IMR-90 (cell line): ENCODE measurements around the gene SLC4A4. TPM values are rescaled to one million over a fixed set of nuclear protein-coding genes. Genes with fewer than 3 reads are reported as not detected.

Experiments used
- ATAC-seq: fragments of 200-7000 bp; cut with Tn5 transposase; 2 replicates; pipeline ENCODE4 v1.9.1; 2020; ENCODE audit warnings: low read depth, mild to moderate bottlenecking, moderate library complexity
- BruUV-seq: library from RNA; stranded (reverse); fragments of 400-500 nt; replicated peaks from 2 replicates; lab custom pipeline; 2021; lab: Mats Ljungman, UMichigan
- CTCF ChIA-PET: fragments of 300-600 bp; formaldehyde crosslinking; extraction: SDS; loops from one replicate; lab custom pipeline; 2021; ENCODE audit warnings: antibody characterized with exemption; lab: Yijun Ruan, JAX
- POLR2A ChIA-PET: fragments of 300-600 bp; sonication (Branson Sonifier 250); formaldehyde crosslinking; loops from one replicate; lab custom pipeline; 2022; ENCODE audit warnings: antibody characterized with exemption; ENCODE audit not compliant: unreplicated experiment; lab: Charles Lee
- DNase-seq: peaks from one replicate; pipeline ENCODE4 v3.0.0; 2013
- H2AFZ ChIP-seq: replicated peaks from 2 replicates; pipeline ENCODE3; 2013; ENCODE audit warnings: low read length, mild to moderate bottlenecking; ENCODE audit not compliant: poor library complexity
- H2AK5ac ChIP-seq: 2 replicates; pipeline ENCODE4 v1.6.1; 2013; ENCODE audit warnings: low read depth, low read length, inconsistent platforms
- H2AK9ac ChIP-seq: replicated peaks from 2 replicates; pipeline ENCODE3; 2013; ENCODE audit warnings: mild to moderate bottlenecking, low read depth, low read length, moderate library complexity; ENCODE audit not compliant: poor library complexity
- H2BK120ac ChIP-seq: 2 replicates; pipeline ENCODE4 v1.6.1; 2013; ENCODE audit warnings: low read depth, low read length, inconsistent platforms
- H2BK15ac ChIP-seq: 3 replicates; pipeline ENCODE4 v1.6.1; 2013; ENCODE audit warnings: low read depth, low read length, inconsistent platforms
- H2BK20ac ChIP-seq: 2 replicates; pipeline ENCODE4 v1.6.1; 2013; ENCODE audit warnings: low read depth, mild to moderate bottlenecking, inconsistent platforms, low read length, moderate library complexity
- H2BK5ac ChIP-seq: 2 replicates; pipeline ENCODE4 v1.6.1; 2013; ENCODE audit warnings: mild to moderate bottlenecking, low read depth, low read length, inconsistent platforms; ENCODE audit not compliant: poor library complexity, severe bottlenecking
- H3K14ac ChIP-seq: replicated peaks from 2 replicates; pipeline ENCODE4 v1.6.1; 2013; ENCODE audit warnings: low read depth, low read length, inconsistent platforms
- H3K18ac ChIP-seq: 2 replicates; pipeline ENCODE4 v1.6.1; 2013; ENCODE audit warnings: low read depth, low read length, control low read depth
- H3K23ac ChIP-seq: 2 replicates; pipeline ENCODE4 v1.6.1; 2013; ENCODE audit warnings: low read depth, low read length, inconsistent platforms
- H3K27ac ChIP-seq: 2 replicates; pipeline ENCODE4 v1.5.1; 2013; ENCODE audit warnings: mild to moderate bottlenecking, control low read depth, low read length; ENCODE audit not compliant: insufficient read depth
- H3K27me3 ChIP-seq: 2 replicates; pipeline ENCODE4 v1.6.1; 2013; ENCODE audit warnings: low read length; ENCODE audit not compliant: control insufficient read depth, insufficient read depth
- H3K36me3 ChIP-seq: 2 replicates; pipeline ENCODE4 v1.6.1; 2013; ENCODE audit warnings: low read length, mixed read lengths; ENCODE audit not compliant: control insufficient read depth, insufficient read depth
- H3K4ac ChIP-seq: 2 replicates; pipeline ENCODE4 v1.6.1; 2013; ENCODE audit warnings: low read depth, low read length, inconsistent platforms
- H3K4me1 ChIP-seq: 2 replicates; pipeline ENCODE4 v1.6.1; 2013; ENCODE audit warnings: low read length, mixed read lengths; ENCODE audit not compliant: control insufficient read depth, insufficient read depth
- H3K4me2 ChIP-seq: 2 replicates; pipeline ENCODE4 v1.6.1; 2013; ENCODE audit warnings: low read depth, mild to moderate bottlenecking, control low read depth, low read length, moderate library complexity
- H3K4me3 ChIP-seq: 2 replicates; pipeline ENCODE4 v1.5.1; 2013; ENCODE audit warnings: low read depth, mild to moderate bottlenecking, control low read depth, low read length, moderate library complexity; ENCODE audit not compliant: insufficient read depth
- H3K56ac ChIP-seq: 2 replicates; pipeline ENCODE4 v1.6.1; 2013; ENCODE audit warnings: low read length, inconsistent platforms; ENCODE audit not compliant: insufficient read depth; ENCODE audit errors: extremely low read depth
- H3K79me1 ChIP-seq, 2 experiments: 2 replicates each; pipeline ENCODE4 v1.6.1; 2013; ENCODE audit warnings: low read length in 2 of 2, inconsistent platforms in 1 of 2, low read depth in 1 of 2
- H3K9ac ChIP-seq: 2 replicates; pipeline ENCODE4 v1.6.1; 2013; ENCODE audit warnings: low read depth, low read length, control low read depth
- H3K9me1 ChIP-seq: 2 replicates; pipeline ENCODE4 v1.6.1; 2013; ENCODE audit warnings: low read length, inconsistent platforms; ENCODE audit not compliant: insufficient read depth
- H3K9me3 ChIP-seq: 2 replicates; pipeline ENCODE4 v1.6.1; 2013; ENCODE audit warnings: low read length; ENCODE audit not compliant: control insufficient read depth, insufficient read depth
- H4K20me1 ChIP-seq: 2 replicates; pipeline ENCODE4 v1.6.1; 2013; ENCODE audit warnings: low read length, inconsistent platforms; ENCODE audit not compliant: insufficient read depth
- H4K5ac ChIP-seq: 2 replicates; pipeline ENCODE4 v1.6.1; 2013; ENCODE audit warnings: mild to moderate bottlenecking, low read depth, low read length, control low read depth
- H4K8ac ChIP-seq, 2 experiments: 2 replicates each; pipeline ENCODE4 v1.6.1; 2013; ENCODE audit warnings: low read depth in 2 of 2, low read length in 2 of 2, control low read depth in 1 of 2, inconsistent platforms in 1 of 2
- H4K91ac ChIP-seq: 2 replicates; pipeline ENCODE4 v1.6.1; 2013; ENCODE audit warnings: low read depth, low read length, inconsistent platforms; ENCODE audit not compliant: insufficient read depth
- NFE2L2 ChIP-seq: fragments of 150-350 bp; IDR thresholded peaks from 2 replicates; pipeline ENCODE4 v1.6.1; 2016; ENCODE audit warnings: low read depth, mild to moderate bottlenecking, low read length
- RFX5 ChIP-seq: IDR thresholded peaks from 2 replicates; pipeline ENCODE4 v1.8.0; 2012; ENCODE audit warnings: low read depth, mild to moderate bottlenecking, low read length, moderate library complexity
- dilution Hi-C: fragments of 300-500 bp; cut with HindIII; formaldehyde crosslinking; loops from one replicate; pipeline ENCODE4 v1.14.3; 2018; ENCODE audit warnings: low sequenced_read_pairs; ENCODE audit not compliant: unreplicated experiment
- in situ Hi-C: fragments of 300-500 bp; cut with MboI; formaldehyde crosslinking; loops from 3 replicates; pipeline ENCODE4 v1.14.3; 2019; ENCODE audit warnings: low sequenced_read_pairs, inconsistent platforms, mixed read lengths
- intact Hi-C: fragments of 100-400 bp; cut with micrococcal nuclease; formaldehyde crosslinking; loops from 2 replicates; pipeline ENCODE4 v1.10.0; 2022
- polyA plus RNA-seq, 3 experiments: library from polyadenylated mRNA; depleted of rRNA; stranded (reverse); fragments of >200 nt; gene quantifications; 2 replicates each; pipeline ENCODE4 v1.2.3, GENCODE V29; 2012; ENCODE audit warnings: low replicate concordance in 1 of 3
- total RNA-seq: library from RNA; depleted of rRNA; stranded (reverse); fragments of >200 nt; gene quantifications from 2 replicates; pipeline ENCODE4 v1.2.3, GENCODE V29; 2012

The SLC4A4 gene
- total and polyA plus RNA-seq, 2 of the 4 experiments (the other 2 are of a cell fraction): 5.6 to 16.8 TPM

DNA sequence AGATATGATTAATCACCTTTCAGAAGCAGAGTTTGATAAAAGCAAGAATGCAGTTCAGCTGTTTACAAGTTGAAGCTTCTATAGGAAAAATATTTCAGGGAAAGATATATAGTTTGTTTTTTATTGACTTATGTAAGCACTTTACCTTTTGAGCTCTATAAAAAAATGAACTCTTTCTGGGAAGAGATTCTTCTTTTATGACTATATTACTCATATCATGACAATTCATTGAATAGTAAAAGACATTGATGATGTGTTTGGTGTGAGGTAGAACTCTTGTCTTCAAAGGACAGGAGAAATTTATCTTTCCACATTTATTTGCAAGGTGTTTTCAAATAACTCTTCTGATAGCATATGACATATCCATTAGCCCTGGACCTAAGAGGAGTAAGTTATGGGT lies 156.6 kb downstream of the SLC4A4 start:
- Histone ChIP-seq H3K18ac (no peak overlapping the region), H3K4ac (no peak overlapping the region), H3K23ac (no peak overlapping the region), H4K91ac (no peak overlapping the region), H3K79me1 (peaks cover 0 to 13% of the 10 kb centered on the region in 2 experiments; a peak in 1 of 4 replicates), H3K4me1 (peaks cover 3% of the 10 kb centered on the region; the same call in 1 of the 2 replicates), H3K14ac (no peak overlapping the region), H3K4me2 (no peak overlapping the region), H3K27me3 (no peaks in the 10 kb centered on the region), H3K4me3 (no peak overlapping the region), H4K20me1 (no peaks in the 10 kb centered on the region), H2BK20ac (no peak overlapping the region), H3K56ac (no peak overlapping the region), H4K8ac (no peak overlapping the region), H3K9me1 (no peaks in the 10 kb centered on the region; the same call in none of the 2 replicates), H2BK120ac (no peak overlapping the region), H2BK15ac (no peak overlapping the region), H2AFZ (no peak overlapping the region), H2AK9ac (no peak overlapping the region), H3K9me3 (no peaks in the 10 kb centered on the region), H3K27ac (no peak overlapping the region), H3K9ac (no peak overlapping the region), H4K5ac (no peak overlapping the region), H3K36me3 (peaks cover 10% of the 10 kb centered on the region), H2AK5ac (no peak overlapping the region), H2BK5ac (no peak overlapping the region)
- intact Hi-C loops (no loop called here), in situ Hi-C loops (no loop called here), dilution Hi-C loops (no loop called here)
- no peak for ATAC-seq
- no peak for TF ChIP-seq NFE2L2
- TF ChIP-seq RFX5: no peak
- BruUV-seq: no TSS peak
- ChIA-PET CTCF (no interaction called here), POLR2A (no interaction called here)
- no peak for DNase-seq
